DND-41 (cell line): ENCODE results near the gene PITPNM3.

Experiments
- ATAC-seq: fragments of 200-7000 bp; cut with Tn5 transposase; 3 replicates; pipeline ENCODE4 v1.9.1; 2021; ENCODE audit warnings: low read depth; ENCODE audit not compliant: insufficient read depth
- DNase-seq: peaks from one replicate; pipeline ENCODE4 v3.0.0-alpha.2; 2020
- H2AFZ ChIP-seq: 2 replicates; pipeline ENCODE4 v1.6.0; 2012; ENCODE audit warnings: low read depth, low read length
- H3K27ac ChIP-seq: 2 replicates; pipeline ENCODE4 v1.5.1; 2012; ENCODE audit warnings: low read length, inconsistent platforms
- H3K27me3 ChIP-seq: fragments of 200-600 bp; sonication (generic); 2 replicates; pipeline ENCODE4 v1.6.0; 2012; ENCODE audit warnings: low read length, mild to moderate bottlenecking, inconsistent platforms; ENCODE audit not compliant: insufficient read depth, poor library complexity
- H3K36me3 ChIP-seq: 2 replicates; pipeline ENCODE4 v1.5.1; 2012; ENCODE audit warnings: low read length, inconsistent platforms; ENCODE audit not compliant: insufficient read depth
- H3K4me1 ChIP-seq: 2 replicates; pipeline ENCODE4 v1.5.1; 2012; ENCODE audit warnings: mild to moderate bottlenecking, low read length; ENCODE audit not compliant: insufficient read depth
- H3K4me2 ChIP-seq: 2 replicates; pipeline ENCODE4 v1.6.0; 2012; ENCODE audit warnings: mild to moderate bottlenecking, moderate library complexity, low read length, inconsistent platforms; ENCODE audit not compliant: insufficient read depth
- H3K4me3 ChIP-seq, 2 experiments: fragments of 200-600 bp in 1 of 2; shearing (Covaris generic) in 1 of 2; 2 replicates each; pipeline ENCODE4 v1.5.1; 2012 to 2016; ENCODE audit warnings: inconsistent platforms in 2 of 2, low read length in 2 of 2, mild to moderate bottlenecking in 2 of 2, low read depth in 1 of 2, moderate library complexity in 1 of 2
- H3K79me2 ChIP-seq: 2 replicates; pipeline ENCODE4 v1.6.0; 2012; ENCODE audit warnings: low read length, inconsistent platforms; ENCODE audit not compliant: insufficient read depth
- H3K9ac ChIP-seq: 2 replicates; pipeline ENCODE4 v1.6.0; 2012; ENCODE audit warnings: low read depth, mild to moderate bottlenecking, inconsistent platforms, low read length, moderate library complexity
- H3K9me3 ChIP-seq: 2 replicates; pipeline ENCODE4 v1.5.1; 2012; ENCODE audit warnings: low read length, moderate library complexity, mild to moderate bottlenecking, inconsistent platforms; ENCODE audit not compliant: insufficient read depth, severe bottlenecking
- H4K20me1 ChIP-seq: 2 replicates; pipeline ENCODE4 v1.6.0; 2012; ENCODE audit warnings: low read length; ENCODE audit not compliant: insufficient read depth
- CTCF ChIP-seq: IDR thresholded peaks from 2 replicates; pipeline ENCODE4 v1.5.1; 2012; ENCODE audit warnings: borderline replicate concordance, low read length, moderate library complexity, mild to moderate bottlenecking; ENCODE audit not compliant: poor library complexity, severe bottlenecking; ENCODE audit errors: extremely low read depth
- EZH2 ChIP-seq: IDR thresholded peaks from 3 replicates; pipeline ENCODE4 v1.6.1; 2012; ENCODE audit warnings: borderline replicate concordance, low read depth, mild to moderate bottlenecking, moderate library complexity, low read length, inconsistent platforms; ENCODE audit not compliant: severe bottlenecking

Gene PITPNM3

GRCh38 chr17:6467567-6467966 lies 88.8 kb downstream of the PITPNM3 start:
- H3K79me2 ChIP-seq, result no peaks in the 10 kb centered on the region
- no peaks in the 10 kb centered on the region for H3K4me1 ChIP-seq
- no peak for ATAC-seq
- H3K4me3 ChIP-seq, result no peak overlapping the region
- no peaks in the 10 kb centered on the region; the same call in 1 of the 2 replicates for H4K20me1 ChIP-seq
- no peak overlapping the region for H3K4me2 ChIP-seq
- TF ChIP-seq CTCF (no peak), EZH2 (no peak)
- H2AFZ ChIP-seq, result no peak overlapping the region
- no peaks in the 10 kb centered on the region for H3K9me3 ChIP-seq
- no peak for DNase-seq
- H3K27ac ChIP-seq, result no peak overlapping the region
- H3K27me3 ChIP-seq, result peaks cover 5% of the 10 kb centered on the region
- no peak overlapping the region for H3K9ac ChIP-seq
- H3K36me3 ChIP-seq, result no peaks in the 10 kb centered on the region

GRCh38 chr17:6465206-6466003 lies 91.0 kb downstream of the PITPNM3 start:
- no peaks in the 10 kb centered on the region for H3K4me1 ChIP-seq
- no peak overlapping the region for H2AFZ ChIP-seq
- H3K9me3 ChIP-seq, result no peaks in the 10 kb centered on the region
- ATAC-seq (no peak), DNase-seq (no peak)
- peaks cover 5% of the 10 kb centered on the region for H3K27me3 ChIP-seq
- H3K27ac ChIP-seq, result no peak overlapping the region
- H3K9ac ChIP-seq, result no peak overlapping the region
- H3K36me3 ChIP-seq, result no peaks in the 10 kb centered on the region
- TF ChIP-seq EZH2, result no peak
- no peak for TF ChIP-seq CTCF
- no peak overlapping the region for H3K4me3 ChIP-seq
- no peaks in the 10 kb centered on the region for H4K20me1 ChIP-seq
- no peaks in the 10 kb centered on the region for H3K79me2 ChIP-seq
- no peak overlapping the region for H3K4me2 ChIP-seq

GRCh38 chr17:6464446-6465041 lies 91.8 kb downstream of the PITPNM3 start:
- H3K36me3 ChIP-seq, result no peaks in the 10 kb centered on the region
- H3K4me1 ChIP-seq, result no peaks in the 10 kb centered on the region
- H3K4me2 ChIP-seq, result no peak overlapping the region
- TF ChIP-seq CTCF (no peak), EZH2 (no peak)
- ATAC-seq (no peak), DNase-seq (no peak)
- no peak overlapping the region for H3K9ac ChIP-seq
- H3K79me2 ChIP-seq, result no peaks in the 10 kb centered on the region
- H3K27ac ChIP-seq, result no peak overlapping the region
- H3K4me3 ChIP-seq, result no peak overlapping the region
- H3K27me3 ChIP-seq, result peaks cover 5% of the 10 kb centered on the region
- no peak overlapping the region for H2AFZ ChIP-seq
- H4K20me1 ChIP-seq, result no peaks in the 10 kb centered on the region
- H3K9me3 ChIP-seq, result no peaks in the 10 kb centered on the region
